H1 (cell line): Measurements from ENCODE around the gene MEF2C. TPM values are rescaled to one million over a fixed set of nuclear protein-coding genes. Genes with fewer than 3 reads are reported as not detected.

ENCODE experiments used
- ATF2 ChIP-seq: IDR thresholded peaks from 2 replicates; pipeline ENCODE4 v1.6.1; 2012; ENCODE audit warnings: low read length, inconsistent platforms
- NANOG ChIP-seq: IDR thresholded peaks from 2 replicates; pipeline ENCODE4 v1.6.1; 2011; ENCODE audit warnings: low read length, low read depth, mild to moderate bottlenecking, inconsistent platforms; ENCODE audit not compliant: insufficient read depth, poor library complexity, severe bottlenecking
- NRF1 ChIP-seq: IDR thresholded peaks from 2 replicates; pipeline ENCODE4 v1.6.1; 2011; ENCODE audit warnings: mild to moderate bottlenecking, low read depth, low read length, improper control_type of control experiment
- RAD21 ChIP-seq, 2 experiments: IDR thresholded peaks in 1 of 2; conservative IDR thresholded peaks in 1 of 2; 2 replicates each; pipeline ENCODE4 v1.6.1; 2011; ENCODE audit warnings: low read depth in 2 of 2, low read length in 2 of 2, improper control_type of control experiment in 1 of 2, inconsistent platforms in 1 of 2, mild to moderate bottlenecking in 1 of 2, moderate library complexity in 1 of 2
- SIN3A ChIP-seq, 2 experiments: IDR thresholded peaks in 1 of 2; conservative IDR thresholded peaks in 1 of 2; 2 replicates each; pipeline ENCODE4 v1.6.1; 2011 to 2012; ENCODE audit warnings: low read length in 2 of 2, improper control_type of control experiment in 1 of 2, low read depth in 1 of 2, mild to moderate bottlenecking in 1 of 2
- TEAD4 ChIP-seq: IDR thresholded peaks from 2 replicates; pipeline ENCODE4 v1.6.1; 2012; ENCODE audit warnings: low read depth, low read length, inconsistent platforms, mixed read lengths
- polyA plus RNA-seq, 7 experiments: library from polyadenylated mRNA; depleted of rRNA in 3 of 7; stranded (reverse) in 5 of 7; unstranded in 2 of 7; fragments of >200 nt in 5 of 7; fragments of 200-250 nt in 2 of 7; gene quantifications; 1 replicate in 5 of 7; 2 replicates in 1 of 7; 4 replicates in 1 of 7; pipeline versions ENCODE4 v1.2.1 to v1.2.3, GENCODE V29; 2011 to 2013; ENCODE audit warnings: missing spikeins in 2 of 7, mixed read lengths in 2 of 7
- total RNA-seq: library from RNA; stranded (reverse); fragmentation: NEBNext Ultra II Directional; extraction: Animal tissue kit (Norgen Biotek cat#: 25700); gene quantifications from 2 replicates; pipeline ENCODE4 v1.2.1, GENCODE V29; 2021
- TF ChIP-seq, protein P1 (sequence below): fragments of 300-600 bp; sonication (generic); IDR thresholded peaks from 2 replicates; pipeline ENCODE4 v1.7.1; 2012; ENCODE audit warnings: low read length, moderate library complexity, mild to moderate bottlenecking, inconsistent platforms; ENCODE audit not compliant: insufficient replicate concordance

Gene MEF2C
- total and polyA plus RNA-seq, 2 of the 8 experiments (the other 6 are each of a cell fraction or from before 2014, with no cell fraction given): 0.59 to 0.99 TPM

DNA sequence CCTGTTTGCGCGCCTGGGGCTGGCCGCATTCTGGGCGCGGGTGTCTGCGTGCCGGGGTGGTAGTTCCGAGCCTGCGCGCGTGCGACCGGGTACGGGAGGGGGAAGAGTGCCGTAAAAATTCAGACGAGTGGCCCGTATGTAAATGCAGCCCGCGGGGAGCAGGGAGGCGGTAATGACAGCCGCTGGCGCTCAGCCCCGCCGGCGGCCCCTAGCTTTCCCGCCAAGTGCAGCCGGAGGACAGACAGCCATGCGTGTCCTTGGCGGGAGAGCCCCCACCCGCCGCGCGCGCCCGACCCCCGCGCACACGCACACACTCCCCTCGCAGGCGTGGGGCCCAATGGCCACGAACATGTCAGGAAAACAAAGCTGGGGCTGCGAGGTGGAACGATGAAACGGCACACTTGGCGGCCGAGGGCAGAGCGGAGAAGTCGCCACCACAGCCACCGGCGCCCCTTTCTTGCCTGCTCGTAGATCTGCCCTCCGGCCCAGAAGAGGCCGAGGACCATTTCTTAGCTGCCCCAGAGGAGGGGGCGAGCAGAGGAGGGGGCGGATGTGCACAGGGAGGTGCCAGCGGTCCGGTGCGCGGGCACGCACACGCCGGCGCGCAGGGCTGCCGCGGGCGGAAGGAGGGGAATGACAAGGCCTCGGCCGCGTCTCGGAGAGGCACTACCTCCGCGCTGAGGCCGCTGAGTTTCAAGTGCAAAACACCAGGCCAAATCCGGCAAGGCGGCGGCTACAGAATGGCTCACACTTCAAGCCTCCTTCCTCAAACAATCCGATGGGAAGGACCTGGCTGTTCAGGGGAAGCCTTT lies 208.4 kb downstream of the MEF2C start (continued):
- TF ChIP-seq, protein P1, sequence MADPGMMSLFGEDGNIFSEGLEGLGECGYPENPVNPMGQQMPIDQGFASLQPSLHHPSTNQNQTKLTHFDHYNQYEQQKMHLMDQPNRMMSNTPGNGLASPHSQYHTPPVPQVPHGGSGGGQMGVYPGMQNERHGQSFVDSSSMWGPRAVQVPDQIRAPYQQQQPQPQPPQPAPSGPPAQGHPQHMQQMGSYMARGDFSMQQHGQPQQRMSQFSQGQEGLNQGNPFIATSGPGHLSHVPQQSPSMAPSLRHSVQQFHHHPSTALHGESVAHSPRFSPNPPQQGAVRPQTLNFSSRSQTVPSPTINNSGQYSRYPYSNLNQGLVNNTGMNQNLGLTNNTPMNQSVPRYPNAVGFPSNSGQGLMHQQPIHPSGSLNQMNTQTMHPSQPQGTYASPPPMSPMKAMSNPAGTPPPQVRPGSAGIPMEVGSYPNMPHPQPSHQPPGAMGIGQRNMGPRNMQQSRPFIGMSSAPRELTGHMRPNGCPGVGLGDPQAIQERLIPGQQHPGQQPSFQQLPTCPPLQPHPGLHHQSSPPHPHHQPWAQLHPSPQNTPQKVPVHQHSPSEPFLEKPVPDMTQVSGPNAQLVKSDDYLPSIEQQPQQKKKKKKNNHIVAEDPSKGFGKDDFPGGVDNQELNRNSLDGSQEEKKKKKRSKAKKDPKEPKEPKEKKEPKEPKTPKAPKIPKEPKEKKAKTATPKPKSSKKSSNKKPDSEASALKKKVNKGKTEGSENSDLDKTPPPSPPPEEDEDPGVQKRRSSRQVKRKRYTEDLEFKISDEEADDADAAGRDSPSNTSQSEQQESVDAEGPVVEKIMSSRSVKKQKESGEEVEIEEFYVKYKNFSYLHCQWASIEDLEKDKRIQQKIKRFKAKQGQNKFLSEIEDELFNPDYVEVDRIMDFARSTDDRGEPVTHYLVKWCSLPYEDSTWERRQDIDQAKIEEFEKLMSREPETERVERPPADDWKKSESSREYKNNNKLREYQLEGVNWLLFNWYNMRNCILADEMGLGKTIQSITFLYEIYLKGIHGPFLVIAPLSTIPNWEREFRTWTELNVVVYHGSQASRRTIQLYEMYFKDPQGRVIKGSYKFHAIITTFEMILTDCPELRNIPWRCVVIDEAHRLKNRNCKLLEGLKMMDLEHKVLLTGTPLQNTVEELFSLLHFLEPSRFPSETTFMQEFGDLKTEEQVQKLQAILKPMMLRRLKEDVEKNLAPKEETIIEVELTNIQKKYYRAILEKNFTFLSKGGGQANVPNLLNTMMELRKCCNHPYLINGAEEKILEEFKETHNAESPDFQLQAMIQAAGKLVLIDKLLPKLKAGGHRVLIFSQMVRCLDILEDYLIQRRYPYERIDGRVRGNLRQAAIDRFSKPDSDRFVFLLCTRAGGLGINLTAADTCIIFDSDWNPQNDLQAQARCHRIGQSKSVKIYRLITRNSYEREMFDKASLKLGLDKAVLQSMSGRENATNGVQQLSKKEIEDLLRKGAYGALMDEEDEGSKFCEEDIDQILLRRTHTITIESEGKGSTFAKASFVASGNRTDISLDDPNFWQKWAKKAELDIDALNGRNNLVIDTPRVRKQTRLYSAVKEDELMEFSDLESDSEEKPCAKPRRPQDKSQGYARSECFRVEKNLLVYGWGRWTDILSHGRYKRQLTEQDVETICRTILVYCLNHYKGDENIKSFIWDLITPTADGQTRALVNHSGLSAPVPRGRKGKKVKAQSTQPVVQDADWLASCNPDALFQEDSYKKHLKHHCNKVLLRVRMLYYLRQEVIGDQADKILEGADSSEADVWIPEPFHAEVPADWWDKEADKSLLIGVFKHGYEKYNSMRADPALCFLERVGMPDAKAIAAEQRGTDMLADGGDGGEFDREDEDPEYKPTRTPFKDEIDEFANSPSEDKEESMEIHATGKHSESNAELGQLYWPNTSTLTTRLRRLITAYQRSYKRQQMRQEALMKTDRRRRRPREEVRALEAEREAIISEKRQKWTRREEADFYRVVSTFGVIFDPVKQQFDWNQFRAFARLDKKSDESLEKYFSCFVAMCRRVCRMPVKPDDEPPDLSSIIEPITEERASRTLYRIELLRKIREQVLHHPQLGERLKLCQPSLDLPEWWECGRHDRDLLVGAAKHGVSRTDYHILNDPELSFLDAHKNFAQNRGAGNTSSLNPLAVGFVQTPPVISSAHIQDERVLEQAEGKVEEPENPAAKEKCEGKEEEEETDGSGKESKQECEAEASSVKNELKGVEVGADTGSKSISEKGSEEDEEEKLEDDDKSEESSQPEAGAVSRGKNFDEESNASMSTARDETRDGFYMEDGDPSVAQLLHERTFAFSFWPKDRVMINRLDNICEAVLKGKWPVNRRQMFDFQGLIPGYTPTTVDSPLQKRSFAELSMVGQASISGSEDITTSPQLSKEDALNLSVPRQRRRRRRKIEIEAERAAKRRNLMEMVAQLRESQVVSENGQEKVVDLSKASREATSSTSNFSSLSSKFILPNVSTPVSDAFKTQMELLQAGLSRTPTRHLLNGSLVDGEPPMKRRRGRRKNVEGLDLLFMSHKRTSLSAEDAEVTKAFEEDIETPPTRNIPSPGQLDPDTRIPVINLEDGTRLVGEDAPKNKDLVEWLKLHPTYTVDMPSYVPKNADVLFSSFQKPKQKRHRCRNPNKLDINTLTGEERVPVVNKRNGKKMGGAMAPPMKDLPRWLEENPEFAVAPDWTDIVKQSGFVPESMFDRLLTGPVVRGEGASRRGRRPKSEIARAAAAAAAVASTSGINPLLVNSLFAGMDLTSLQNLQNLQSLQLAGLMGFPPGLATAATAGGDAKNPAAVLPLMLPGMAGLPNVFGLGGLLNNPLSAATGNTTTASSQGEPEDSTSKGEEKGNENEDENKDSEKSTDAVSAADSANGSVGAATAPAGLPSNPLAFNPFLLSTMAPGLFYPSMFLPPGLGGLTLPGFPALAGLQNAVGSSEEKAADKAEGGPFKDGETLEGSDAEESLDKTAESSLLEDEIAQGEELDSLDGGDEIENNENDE: no peak
- TF ChIP-seq NANOG: no peak
- no peak for TF ChIP-seq TEAD4
- no peak for TF ChIP-seq NRF1
- peak; percentile 36 to 80; a peak in 2 of 4 replicates for TF ChIP-seq SIN3A (conservative IDR thresholded peaks at IDR 0.05 in 1 of 2, IDR thresholded peaks at IDR 0.05 in 1 of 2; ENCODE audit: low read depth in 1 of 2, low read length in 2 of 2)
- no peak for TF ChIP-seq RAD21 (IDR thresholded peaks at IDR 0.05 in 1 of 2, conservative IDR thresholded peaks at IDR 0.05 in 1 of 2; ENCODE audit: low read depth in 2 of 2, low read length in 2 of 2)
- no peak for TF ChIP-seq ATF2
